Body of pancreas (tissue), 4 donors: ENCODE data around the gene OR10D3. TPM values are rescaled to one million over a fixed set of nuclear protein-coding genes. Genes with fewer than 3 reads are reported as not detected.
"Not testable (repeated sequence)": the region's sequence is repeated elsewhere in the genome, so short reads cannot be mapped to it uniquely, and the experiment has no call there.

Source experiments
- ATAC-seq: fragments of 150-250 bp; one replicate; pipeline ENCODE4 v1.9.1; 2016
- DNase-seq, 4 donors: peaks; one replicate each; pipeline ENCODE4 v3.0.0-alpha.2; 2019
- H3K27ac ChIP-seq, 4 donors: fragments of 200-600 bp; sonication (generic); 1 replicate in 3 of 4; 2 replicates in 1 of 4; pipeline versions ENCODE4 v1.5.1 to v1.6.1; 2016 to 2019; ENCODE audit warnings: mild to moderate bottlenecking in 1 of 4, mixed read lengths in 1 of 4, moderate library complexity in 1 of 4
- H3K27me3 ChIP-seq, 2 donors: fragments of 200-600 bp; sonication (generic); one replicate each; pipeline ENCODE4 v1.6.0; 2016; ENCODE audit warnings: mild to moderate bottlenecking in 1 of 2
- H3K36me3 ChIP-seq, 2 donors: fragments of 200-600 bp; sonication (generic); replicated peaks in 1 of 2; 2 replicates each; pipeline ENCODE4 v1.5.1; 2016; ENCODE audit warnings: low read depth in 2 of 2; ENCODE audit not compliant: insufficient read depth in 1 of 2
- H3K4me1 ChIP-seq: fragments of 200-600 bp; sonication (generic); one replicate; pipeline ENCODE4 v1.6.0; 2016
- H3K4me3 ChIP-seq, 2 donors: fragments of 200-600 bp; sonication (generic); 1 replicate in 1 of 2; 2 replicates in 1 of 2; pipeline ENCODE4 v1.5.1; 2016 to 2019
- H3K9me3 ChIP-seq, 3 donors: fragments of 200-600 bp; sonication (generic); 1 replicate in 2 of 3; 2 replicates in 1 of 3; pipeline ENCODE4 v1.5.1; 2016
- CTCF ChIP-seq, 7 experiments: fragments of 450-650 bp in 4 of 7; fragments of 200-600 bp in 3 of 7; sonication (generic) in 3 of 7; IDR thresholded peaks; one replicate each; pipeline ENCODE4 v1.5.1; 2016 to 2019; ENCODE audit warnings: antibody characterized with exemption in 7 of 7
- POLR2A ChIP-seq, 3 donors: fragments of 450-650 bp; IDR thresholded peaks; one replicate each; pipeline ENCODE4 v1.6.1; 2016; ENCODE audit warnings: antibody characterized with exemption in 3 of 3, mild to moderate bottlenecking in 2 of 3
- WGBS, 2 donors: methylation state at CpG; one replicate each; pipeline ENCODE4 v1.1.5; 2017; 5-methylcytosine and 5-hydroxymethylcytosine counted together
- intact Hi-C: fragments of 100-400 bp; cut with DNase I; formaldehyde crosslinking; loops from one replicate; pipeline ENCODE4 v1.15.1; 2023
- total RNA-seq, 2 donors: library from RNA; depleted of rRNA; stranded (reverse); fragments of >200 nt; gene quantifications; one replicate each; pipeline ENCODE4 v1.1.0, GENCODE V29; 2016

The OR10D3 gene
- total RNA-seq, 2 donors from 2014 or later = not detected

GRCh38 chr11:124153821-124154220 lies 29.3 kb upstream of the OR10D3 start:
- Histone ChIP-seq H3K27ac (no peak overlapping the region), H3K36me3 (no peaks in the 10 kb centered on the region), H3K4me3 (no peak overlapping the region), H3K9me3 (no peaks in the 10 kb centered on the region), H3K27me3 (no peaks in the 10 kb centered on the region), H3K4me1 (no peaks in the 10 kb centered on the region)
- ATAC-seq (no peak), DNase-seq (no peak)
- TF ChIP-seq POLR2A (IDR thresholded peaks at IDR 0.05) (no peak), CTCF (IDR thresholded peaks at IDR 0.05) (no peak)
- WGBS, 2 donors = 56 to 74% methylated on average over 2 of the region's 2 CpGs
- intact Hi-C loops = no loop called here

- Histone ChIP-seq H3K4me1 (no peaks in the 10 kb centered on the region), H3K36me3 (no peaks in the 10 kb centered on the region), H3K27me3 (no peaks in the 10 kb centered on the region), H3K27ac (no peak overlapping the region), H3K4me3 (no peak overlapping the region), H3K9me3 (no peaks in the 10 kb centered on the region)
- no peak for TF ChIP-seq POLR2A (IDR thresholded peaks at IDR 0.05)
- TF ChIP-seq CTCF (IDR thresholded peaks at IDR 0.05) = no peak
- DNase-seq (no peak), ATAC-seq (no peak)
- intact Hi-C loops = no loop called here
Observed at GRCh38 chr11:124159481-124159880, 23.7 kb upstream of the OR10D3 start.

- ATAC-seq = no peak
- TF ChIP-seq CTCF (IDR thresholded peaks at IDR 0.05) (no peak), POLR2A (IDR thresholded peaks at IDR 0.05) (no peak)
- intact Hi-C loops = no loop called here
- no peaks in the 10 kb centered on the region for H3K27me3 ChIP-seq
- H3K36me3 ChIP-seq = no peaks in the 10 kb centered on the region
- H3K9me3 ChIP-seq = no peaks in the 10 kb centered on the region
- no peak for DNase-seq
- 67% methylated on average over 5 of the region's 5 CpGs for WGBS, 2 donors
- H3K27ac ChIP-seq = no peak overlapping the region
- H3K4me1 ChIP-seq = no peaks in the 10 kb centered on the region
- H3K4me3 ChIP-seq = no peak overlapping the region
Observed at GRCh38 chr11:124160986-124161385, 22.2 kb upstream of the OR10D3 start.

- no peaks in the 10 kb centered on the region for H3K27me3 ChIP-seq
- TF ChIP-seq CTCF (IDR thresholded peaks at IDR 0.05) (no peak), POLR2A (IDR thresholded peaks at IDR 0.05) (no peak)
- no peaks in the 10 kb centered on the region for H3K4me1 ChIP-seq
- H3K27ac ChIP-seq = no peak overlapping the region
- DNase-seq = peak in 2 of 4 donors; percentile 5 to 10
- H3K4me3 ChIP-seq = no peak overlapping the region
- 32 to 37% methylated on average over 7 of the region's 7 CpGs for WGBS, 2 donors
- no peaks in the 10 kb centered on the region for H3K9me3 ChIP-seq
- intact Hi-C loops = no loop called here
- H3K36me3 ChIP-seq = no peaks in the 10 kb centered on the region
- ATAC-seq = no peak
Observed at GRCh38 chr11:124167826-124168231, 15.3 kb upstream of the OR10D3 start.

GRCh38 chr11:124168796-124169195 lies 14.3 kb upstream of the OR10D3 start:
- intact Hi-C loops = no loop called here

GRCh38 chr11:124170315-124170714 lies 12.8 kb upstream of the OR10D3 start:
- H3K27me3 ChIP-seq, DNase-seq, H3K9me3 ChIP-seq, H3K36me3 ChIP-seq, H3K27ac ChIP-seq, intact Hi-C loops, H3K4me3 ChIP-seq, H3K4me1 ChIP-seq, ATAC-seq: not testable (repeated sequence)
- WGBS, 2 donors = 89 to 98% methylated on average over 8 to 12 of the region's 12 CpGs

More at GRCh38 chr11:124168796-124169195, 14.3 kb upstream of the OR10D3 start:
- Histone ChIP-seq H3K9me3 (no peaks in the 10 kb centered on the region), H3K27ac (no peak overlapping the region), H3K27me3 (no peaks in the 10 kb centered on the region), H3K36me3 (no peaks in the 10 kb centered on the region), H3K4me1 (no peaks in the 10 kb centered on the region), H3K4me3 (no peak overlapping the region)
- ATAC-seq (no peak), DNase-seq (no peak)
- TF ChIP-seq POLR2A (IDR thresholded peaks at IDR 0.05) = no peak
- TF ChIP-seq CTCF (IDR thresholded peaks at IDR 0.05) = no peak
